ENCODE results near the gene SNX13. TPM values are rescaled to one million over a fixed set of nuclear protein-coding genes. Genes with fewer than 3 reads are reported as not detected.

Gene SNX13
- total and polyA plus RNA-seq, 2 experiments from 2014 or later: 7.5 to 42.7 TPM

GRCh38 chr7:17781491-17782215 is 158.6 kb downstream of the SNX13 start:
- H3K4me3 Mint-ChIP-seq: no peak overlapping the region
- H3K27ac ChIP-seq (ENCODE audit: low read depth): no peak overlapping the region
- H3K27ac Mint-ChIP-seq: no peak overlapping the region
- no peak overlapping the region for H3K4me3 ChIP-seq
- no peaks in the 10 kb centered on the region for H3K36me3 ChIP-seq (ENCODE audit: insufficient read depth)
- H3K4me1 ChIP-seq (ENCODE audit: insufficient read depth): 0 out of 2 replicates have a peak, but pooled peaks cover 4% of the 10 kb centered on the region
- no peaks in the 10 kb centered on the region for H3K36me3 Mint-ChIP-seq (ENCODE audit: low read depth)
- no peak overlapping the region for H2AFZ ChIP-seq
- no peaks in the 10 kb centered on the region for H3F3A ChIP-seq (replicated peaks; ENCODE audit: low read depth)
- TF ChIP-seq CTCF (conservative IDR thresholded peaks at IDR 0.05; ENCODE audit: low read depth in 2 of 2) (no peak), STAT1 (IDR thresholded peaks at IDR 0.05; ENCODE audit: unreplicated experiment) (no peak), ZNF331 (CRISPR knock-in tag; IDR thresholded peaks at IDR 0.05; ENCODE audit: low read depth) (no peak), EZH2phosphoT487 (IDR thresholded peaks at IDR 0.05; ENCODE audit: unreplicated experiment) (no peak), ZNF114 (CRISPR knock-in tag; IDR thresholded peaks at IDR 0.05) (no peak), JUNB (IDR thresholded peaks at IDR 0.05; ENCODE audit: unreplicated experiment) (no peak), ETS1 (IDR thresholded peaks at IDR 0.05) (no peak), EZH2 (IDR thresholded peaks at IDR 0.05; ENCODE audit: low read depth, unreplicated experiment) (no peak), REST (IDR thresholded peaks at IDR 0.05; ENCODE audit: unreplicated experiment) (no peak), NANOG (IDR thresholded peaks at IDR 0.05; ENCODE audit: borderline replicate concordance) (no peak), CREB1 (CRISPR knock-in tag; IDR thresholded peaks at IDR 0.05; ENCODE audit: low read depth) (no peak), POLR2AphosphoS5 (IDR thresholded peaks at IDR 0.05; ENCODE audit: low read depth) (no peak), ZNF462 (CRISPR knock-in tag; IDR thresholded peaks at IDR 0.05) (no peak)
- no peaks in the 10 kb centered on the region for H3K9me3 Mint-ChIP-seq
- DNase-seq (ENCODE audit: low spot score) (no peak), ATAC-seq (no peak)
- H3K4me1 Mint-ChIP-seq: peaks cover 12% of the 10 kb centered on the region; the same call in 2 of the 3 replicates
- H4K20me1 ChIP-seq (replicated peaks; ENCODE audit: insufficient read depth): no peaks in the 10 kb centered on the region
- H3K79me2 ChIP-seq (replicated peaks; ENCODE audit: insufficient read depth): no peaks in the 10 kb centered on the region
- H3K27me3 Mint-ChIP-seq (ENCODE audit: insufficient read depth, low read depth, poor library complexity): no peaks in the 10 kb centered on the region
- no peaks in the 10 kb centered on the region for H3K27me3 ChIP-seq (ENCODE audit: insufficient read depth)
- no peaks in the 10 kb centered on the region for H3K9me2 ChIP-seq (ENCODE audit: insufficient read depth)
- no peak overlapping the region for H3K4me2 ChIP-seq

Measured in GM23338 (cell line).